ENCODE results near the gene ZSWIM6.

The ZSWIM6 gene

GRCh38 chr5:61362796-61363368, 30.8 kb downstream of the ZSWIM6 start:
- Histone ChIP-seq H3K4me1 (ENCODE audit: low read length) (no peaks in the 10 kb centered on the region), H2AFZ (ENCODE audit: low read length) (no peak overlapping the region), H4K20me1 (ENCODE audit: insufficient read depth, low read length) (no peaks in the 10 kb centered on the region), H3K9me2 (replicated peaks; ENCODE audit: insufficient read depth, low read length) (no peaks in the 10 kb centered on the region), H3K9ac (ENCODE audit: low read length) (no peak overlapping the region), H3K4me2 (ENCODE audit: low read depth, low read length) (no peak overlapping the region), H3K4me3 (ENCODE audit: low read length) (no peak overlapping the region), H3F3A (ENCODE audit: insufficient read depth, low read length) (no peaks in the 10 kb centered on the region), H3K9me3 (replicated peaks; ENCODE audit: insufficient read depth, low read length) (no peaks in the 10 kb centered on the region), H3K27ac (ENCODE audit: low read length) (no peak overlapping the region), H3K27me3 (replicated peaks; ENCODE audit: insufficient read depth, low read length) (no peaks in the 10 kb centered on the region), H3K79me2 (ENCODE audit: low read length) (peaks cover 8% of the 10 kb centered on the region; the same call in 1 of the 2 replicates), H3K36me3 (replicated peaks; ENCODE audit: insufficient read depth, low read length) (no peaks in the 10 kb centered on the region)
- peak; percentile 18; the same call in 1 of the 2 replicates for TF ChIP-seq CTCF (IDR thresholded peaks at IDR 0.05; ENCODE audit: low read length)
- no peak for TF ChIP-seq EZH2phosphoT487 (IDR thresholded peaks at IDR 0.05; ENCODE audit: low read length)
- no peak for DNase-seq

DNA sequence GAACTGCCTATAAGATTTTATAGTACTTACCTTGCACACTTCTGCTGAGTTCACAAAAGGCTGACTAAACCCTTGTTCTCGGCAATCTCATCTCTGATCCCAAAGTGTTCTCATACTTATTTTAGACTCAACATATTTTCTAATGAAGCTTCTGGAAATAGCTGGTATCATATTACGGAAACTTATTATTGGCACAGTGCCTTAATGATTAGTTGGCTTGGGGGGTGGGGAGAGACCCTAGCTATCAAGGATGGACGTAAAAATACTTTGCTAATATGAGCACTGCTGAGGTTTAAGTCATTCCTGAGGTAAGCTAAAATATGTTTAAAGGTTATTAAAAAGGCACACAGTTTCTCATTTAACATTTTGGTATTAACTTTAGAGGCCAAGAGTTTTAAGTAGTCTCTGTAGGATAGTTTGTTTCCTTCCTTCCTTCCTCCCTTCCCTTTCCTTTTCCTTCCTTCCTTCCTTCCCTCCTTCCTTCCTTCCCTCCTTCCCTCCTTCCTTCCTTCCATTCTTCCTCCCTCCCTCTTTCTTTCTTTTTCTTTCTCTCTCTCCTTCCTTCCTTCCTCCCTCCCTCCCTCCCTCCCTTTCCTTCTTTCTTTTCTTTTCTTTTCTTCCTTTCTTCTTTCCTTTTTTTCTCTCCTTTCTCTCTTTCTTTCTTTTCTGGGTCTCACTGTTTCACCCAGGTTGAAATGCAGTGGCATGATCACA, 31.5 kb downstream of the ZSWIM6 start:
- Histone ChIP-seq H3K9me3 (replicated peaks; ENCODE audit: insufficient read depth, low read length) (no peaks in the 10 kb centered on the region), H3K36me3 (replicated peaks; ENCODE audit: insufficient read depth, low read length) (no peaks in the 10 kb centered on the region), H3K4me3 (ENCODE audit: low read length) (no peak overlapping the region), H3K9ac (ENCODE audit: low read length) (no peak overlapping the region), H3K9me2 (replicated peaks; ENCODE audit: insufficient read depth, low read length) (no peaks in the 10 kb centered on the region), H3K27me3 (replicated peaks; ENCODE audit: insufficient read depth, low read length) (no peaks in the 10 kb centered on the region), H2AFZ (ENCODE audit: low read length) (no peak overlapping the region), H4K20me1 (ENCODE audit: insufficient read depth, low read length) (no peaks in the 10 kb centered on the region), H3K4me1 (ENCODE audit: low read length) (no peaks in the 10 kb centered on the region), H3K79me2 (ENCODE audit: low read length) (peaks cover 8% of the 10 kb centered on the region; the same call in 1 of the 2 replicates), H3K4me2 (ENCODE audit: low read depth, low read length) (no peak overlapping the region), H3K27ac (ENCODE audit: low read length) (no peak overlapping the region), H3F3A (ENCODE audit: insufficient read depth, low read length) (no peaks in the 10 kb centered on the region)
- TF ChIP-seq EZH2 (optimal IDR thresholded peaks at IDR 0.05; ENCODE audit: low read depth, low read length): no peak
- TF ChIP-seq EZH2phosphoT487 (IDR thresholded peaks at IDR 0.05; ENCODE audit: low read length): no peak
- no peak for TF ChIP-seq CTCF (IDR thresholded peaks at IDR 0.05; ENCODE audit: low read length)
- DNase-seq: no peak

DNA sequence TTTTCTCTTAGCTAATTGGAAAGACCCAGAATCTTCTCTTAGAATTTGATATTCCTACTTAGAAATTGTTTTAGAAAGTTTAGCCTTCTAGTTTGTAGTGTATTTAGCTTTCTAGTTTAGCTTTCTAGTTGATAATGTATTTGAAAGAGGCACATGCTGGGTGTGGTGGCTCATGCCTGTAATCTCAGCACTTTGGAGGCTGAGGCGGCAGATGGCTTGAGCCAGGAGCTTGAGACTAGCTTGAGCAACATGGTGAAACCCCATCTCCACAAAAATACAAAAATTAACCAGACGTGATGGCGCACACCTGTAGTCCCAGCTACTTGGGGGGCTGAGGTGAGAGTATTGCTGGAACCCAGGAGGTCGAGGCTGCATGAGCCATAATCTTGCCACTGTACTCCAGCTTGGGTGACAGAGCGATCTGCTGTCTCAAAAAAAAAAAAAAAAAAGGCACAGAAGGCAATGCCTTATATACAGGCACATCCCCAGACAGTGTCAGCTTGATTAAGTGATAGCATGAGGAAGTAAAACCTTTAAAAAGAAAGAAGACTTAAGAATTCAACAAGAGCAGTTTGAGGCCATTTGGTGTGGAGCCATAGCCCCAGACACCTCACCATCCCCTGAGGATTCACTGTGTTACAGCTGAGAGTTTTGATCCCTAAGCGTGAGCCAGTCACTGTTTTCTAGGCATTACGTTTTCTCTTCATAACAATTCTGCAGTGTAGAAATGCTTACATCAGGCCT, 34.6 kb downstream of the ZSWIM6 start:
- Histone ChIP-seq H3K4me2 (ENCODE audit: low read depth, low read length) (no peak overlapping the region), H2AFZ (ENCODE audit: low read length) (no peak overlapping the region), H3K27ac (ENCODE audit: low read length) (no peak overlapping the region), H3F3A (ENCODE audit: insufficient read depth, low read length) (no peaks in the 10 kb centered on the region), H3K9ac (ENCODE audit: low read length) (no peak overlapping the region), H3K79me2 (ENCODE audit: low read length) (no peaks in the 10 kb centered on the region), H3K9me3 (replicated peaks; ENCODE audit: insufficient read depth, low read length) (no peaks in the 10 kb centered on the region), H4K20me1 (ENCODE audit: insufficient read depth, low read length) (no peaks in the 10 kb centered on the region), H3K9me2 (replicated peaks; ENCODE audit: insufficient read depth, low read length) (no peaks in the 10 kb centered on the region), H3K27me3 (replicated peaks; ENCODE audit: insufficient read depth, low read length) (no peaks in the 10 kb centered on the region), H3K4me1 (ENCODE audit: low read length) (no peaks in the 10 kb centered on the region), H3K36me3 (replicated peaks; ENCODE audit: insufficient read depth, low read length) (no peaks in the 10 kb centered on the region), H3K4me3 (ENCODE audit: low read length) (no peak overlapping the region)
- TF ChIP-seq EZH2phosphoT487 (IDR thresholded peaks at IDR 0.05; ENCODE audit: low read length): no peak
- no peak for TF ChIP-seq CTCF (IDR thresholded peaks at IDR 0.05; ENCODE audit: low read length)
- TF ChIP-seq EZH2 (optimal IDR thresholded peaks at IDR 0.05; ENCODE audit: low read depth, low read length): no peak
- no peak for DNase-seq
